ENCODE measurements around the gene FAM83G.
"Not testable (repeated sequence)": the region's sequence is repeated elsewhere in the genome, so short reads cannot be mapped to it uniquely, and the experiment has no call there.

Gene FAM83G

DNA sequence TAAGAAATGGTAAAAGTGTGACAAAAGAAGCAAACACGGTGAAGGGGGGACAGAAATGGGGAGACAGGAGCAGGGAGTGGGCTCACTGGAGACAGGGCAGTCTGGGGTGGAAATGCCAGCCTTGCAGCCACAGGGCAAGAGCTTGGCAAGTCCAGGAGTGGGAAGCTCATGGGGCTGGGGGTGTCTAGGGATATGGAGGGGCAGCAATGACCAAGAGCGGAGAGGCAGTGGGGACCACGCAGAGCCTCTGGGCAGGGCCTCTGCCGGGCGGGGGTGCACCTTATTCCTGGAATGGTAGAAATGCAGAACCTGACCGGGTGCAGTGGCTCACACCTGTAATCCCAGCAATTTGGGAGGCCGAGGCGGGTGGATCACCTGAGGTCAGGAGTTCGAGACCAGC is 40.0 kb downstream of the FAM83G start:
- DNase-seq = no peak

DNA sequence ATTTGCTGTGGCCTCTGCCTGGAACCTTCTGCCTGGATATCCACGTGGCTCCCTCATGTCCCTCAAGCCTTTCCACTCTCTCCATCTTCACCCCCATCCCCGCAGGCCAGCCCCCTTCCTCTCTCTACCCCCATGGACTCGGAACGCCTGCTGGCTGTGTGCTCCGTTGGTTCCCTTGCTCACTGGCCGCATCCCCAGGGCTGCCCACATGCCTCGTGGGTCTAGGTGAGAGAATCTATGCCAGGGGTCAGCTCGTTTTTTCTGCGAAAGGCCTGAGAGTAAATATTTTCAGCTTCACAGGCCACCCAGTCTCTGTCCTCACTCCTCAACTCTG is 40.6 kb downstream of the FAM83G start:
- no peak for DNase-seq

DNA sequence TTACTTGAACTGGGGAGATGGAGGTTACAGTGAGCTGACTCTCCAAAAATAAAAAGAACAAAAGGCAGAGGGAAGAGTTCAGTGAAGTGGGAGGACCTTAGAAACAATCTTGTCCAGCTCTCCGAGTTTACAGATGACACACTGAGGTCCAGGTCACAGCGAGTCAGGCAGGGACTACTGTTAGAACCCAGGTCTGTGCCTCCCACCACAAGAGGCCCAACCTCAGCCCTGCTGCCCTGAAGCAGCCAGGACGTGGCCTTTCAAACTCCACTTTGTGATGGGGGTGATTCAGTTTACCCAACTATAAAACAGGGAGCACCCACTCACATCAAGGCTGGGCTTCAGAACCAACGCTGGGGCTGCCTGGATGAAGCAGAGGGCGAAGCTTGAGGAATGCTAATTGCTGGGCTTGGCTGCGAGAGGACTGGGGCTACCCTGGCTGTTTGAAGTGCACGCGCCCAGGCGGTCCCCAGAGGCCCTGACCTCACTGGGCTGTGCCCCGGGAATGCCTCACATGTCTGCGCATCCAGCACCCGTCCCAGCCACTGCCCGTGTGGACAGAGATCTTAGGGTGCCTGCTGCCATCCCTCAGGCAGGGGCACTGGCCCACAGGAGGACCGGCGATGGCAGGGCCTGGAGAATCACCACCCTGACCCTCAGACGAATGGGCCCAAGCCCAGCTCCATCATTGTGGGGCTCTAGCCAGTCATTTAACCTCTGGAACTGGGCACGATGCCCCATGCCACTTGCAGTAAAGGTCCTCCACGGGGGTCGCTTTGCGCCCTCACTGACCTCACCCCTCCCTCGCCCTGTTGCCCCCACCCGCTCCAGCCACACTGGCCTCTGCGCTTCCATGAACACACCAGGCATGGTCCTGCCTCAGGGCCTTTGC is 41.2 kb downstream of the FAM83G start:
- no peak for DNase-seq

DNA sequence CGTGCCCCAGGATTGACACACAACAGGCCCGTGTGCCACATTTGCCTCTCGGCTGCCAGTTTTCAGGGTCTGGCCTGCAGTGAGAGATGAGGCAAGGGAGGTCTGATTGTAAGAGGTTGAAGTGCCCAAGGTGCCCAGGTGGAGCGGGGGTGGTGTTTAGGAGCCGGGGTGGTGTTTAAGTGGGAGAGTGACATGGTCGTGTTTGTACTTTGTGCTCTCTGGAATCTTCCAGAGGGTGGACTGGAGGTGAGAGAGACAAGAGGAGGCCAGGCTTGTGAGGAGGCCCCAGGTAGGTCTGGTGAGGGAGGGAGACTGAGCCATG is 42.1 kb downstream of the FAM83G start:
- no peak for DNase-seq

DNA sequence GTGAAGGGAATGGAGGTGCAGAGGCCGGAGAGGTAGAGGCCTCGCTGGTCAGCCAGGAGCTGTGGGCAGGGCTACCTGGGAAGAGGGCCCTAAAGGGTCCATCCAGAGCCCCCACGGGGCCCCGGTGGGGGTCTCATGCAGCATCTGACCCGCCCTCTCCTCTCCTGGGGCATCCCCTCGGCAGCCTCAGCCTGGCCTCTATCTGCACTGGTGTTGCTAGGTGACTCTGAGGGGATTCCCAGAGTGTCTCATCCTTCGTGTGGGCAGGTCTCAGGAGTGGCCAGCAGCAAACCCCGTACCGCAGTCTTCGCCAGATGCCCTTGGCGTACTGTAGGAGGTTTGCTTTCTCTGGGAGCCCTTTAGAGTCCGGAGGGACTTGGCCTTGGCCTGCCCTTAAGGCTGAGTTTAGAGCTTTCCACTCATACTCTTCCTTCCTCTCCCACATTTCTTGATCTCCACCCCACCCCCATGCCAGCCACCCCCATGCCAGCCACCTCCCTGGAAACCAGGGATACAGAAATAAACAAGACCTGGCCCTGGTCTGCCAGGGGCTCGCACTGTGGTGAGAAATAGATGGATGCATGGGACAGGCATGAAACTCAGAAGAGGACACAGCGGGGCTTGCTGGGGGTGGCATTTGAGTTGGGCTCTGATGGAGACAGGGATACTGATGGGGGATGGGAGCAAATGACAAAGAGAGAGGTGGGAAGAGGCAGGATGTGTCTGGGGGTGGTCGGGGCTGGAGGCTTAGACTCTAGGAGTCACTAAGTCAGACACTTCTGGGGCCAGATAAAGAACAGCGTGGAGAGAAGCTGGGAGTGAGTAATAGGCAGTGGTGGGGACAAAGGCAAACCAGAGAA is 42.7 kb downstream of the FAM83G start:
- DNase-seq = no peak

DNA sequence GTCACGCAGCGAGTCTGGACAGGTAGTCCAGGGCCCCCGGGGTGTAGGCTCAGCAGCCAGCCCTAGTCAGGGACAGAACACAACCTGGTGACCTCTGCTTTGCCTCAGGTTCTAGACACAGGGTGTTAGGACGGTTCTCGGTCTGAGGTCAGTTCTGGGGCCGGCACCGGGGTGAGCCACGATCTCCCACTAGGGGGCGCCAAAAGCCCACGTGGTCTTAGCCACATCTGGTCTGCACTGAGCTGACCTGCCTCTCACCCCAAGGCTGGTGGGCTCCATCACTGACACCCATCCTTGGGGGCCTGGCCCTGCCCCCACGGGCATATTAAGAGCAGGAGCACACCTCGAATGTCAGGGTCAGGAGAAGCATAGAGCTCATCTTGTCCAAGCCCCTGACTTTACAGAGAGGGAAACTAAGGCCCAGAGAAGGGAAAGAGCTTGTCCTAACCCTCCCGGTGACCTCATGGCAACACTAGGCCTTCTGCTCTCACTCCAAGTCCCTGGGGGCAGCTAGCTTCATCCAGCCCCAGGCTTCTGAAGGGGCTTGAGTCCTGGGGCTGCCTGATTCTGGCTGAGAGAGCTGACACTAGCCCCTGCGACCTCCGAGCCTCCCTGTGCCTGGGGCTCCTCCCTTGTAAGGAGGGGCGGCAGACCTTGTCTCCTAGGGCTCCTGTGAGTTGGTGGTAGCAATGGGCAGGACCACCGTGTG is 43.6 kb downstream of the FAM83G start:
- peak; percentile 37 for DNase-seq

DNA sequence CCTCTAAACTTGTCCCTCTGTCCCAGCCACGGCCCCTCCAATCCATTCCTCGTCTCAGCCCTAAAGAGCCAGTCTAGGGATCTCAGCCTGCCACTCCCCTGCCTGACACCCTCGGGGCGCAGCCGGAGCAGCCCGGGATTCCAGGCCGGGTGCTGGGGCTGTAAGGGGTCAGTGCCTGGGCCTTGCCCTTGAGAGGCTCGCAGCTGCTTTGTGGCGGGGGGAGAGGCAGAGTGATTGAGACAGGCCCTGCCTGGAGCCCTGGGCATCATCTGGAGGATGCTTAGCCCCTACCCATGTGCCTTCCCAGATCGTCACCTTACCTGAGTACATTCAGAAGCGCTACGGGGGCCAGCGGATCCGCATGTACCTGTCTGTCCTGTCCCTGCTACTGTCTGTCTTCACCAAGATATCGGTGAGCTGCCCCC is 44.3 kb downstream of the FAM83G start:
- no peak for DNase-seq

DNA sequence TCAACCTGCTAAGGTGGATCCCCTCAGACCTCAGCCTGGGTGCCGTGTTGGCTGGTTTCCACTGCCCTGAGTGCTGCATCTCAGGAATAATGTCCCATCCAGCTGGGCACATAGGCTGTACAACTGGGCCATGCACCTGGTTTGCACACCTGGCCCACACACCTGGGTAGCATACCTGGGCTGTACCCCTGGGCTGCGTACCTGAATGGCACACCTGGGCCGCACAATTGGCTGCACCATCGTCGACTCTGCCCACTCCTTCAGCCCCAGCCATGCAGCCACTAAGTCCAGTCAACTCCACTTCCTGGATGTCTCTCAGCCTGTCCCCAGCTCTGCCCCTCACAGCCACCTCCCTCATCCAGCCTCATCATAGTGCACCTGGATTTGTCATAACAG is 44.7 kb downstream of the FAM83G start:
- no peak for DNase-seq

DNA sequence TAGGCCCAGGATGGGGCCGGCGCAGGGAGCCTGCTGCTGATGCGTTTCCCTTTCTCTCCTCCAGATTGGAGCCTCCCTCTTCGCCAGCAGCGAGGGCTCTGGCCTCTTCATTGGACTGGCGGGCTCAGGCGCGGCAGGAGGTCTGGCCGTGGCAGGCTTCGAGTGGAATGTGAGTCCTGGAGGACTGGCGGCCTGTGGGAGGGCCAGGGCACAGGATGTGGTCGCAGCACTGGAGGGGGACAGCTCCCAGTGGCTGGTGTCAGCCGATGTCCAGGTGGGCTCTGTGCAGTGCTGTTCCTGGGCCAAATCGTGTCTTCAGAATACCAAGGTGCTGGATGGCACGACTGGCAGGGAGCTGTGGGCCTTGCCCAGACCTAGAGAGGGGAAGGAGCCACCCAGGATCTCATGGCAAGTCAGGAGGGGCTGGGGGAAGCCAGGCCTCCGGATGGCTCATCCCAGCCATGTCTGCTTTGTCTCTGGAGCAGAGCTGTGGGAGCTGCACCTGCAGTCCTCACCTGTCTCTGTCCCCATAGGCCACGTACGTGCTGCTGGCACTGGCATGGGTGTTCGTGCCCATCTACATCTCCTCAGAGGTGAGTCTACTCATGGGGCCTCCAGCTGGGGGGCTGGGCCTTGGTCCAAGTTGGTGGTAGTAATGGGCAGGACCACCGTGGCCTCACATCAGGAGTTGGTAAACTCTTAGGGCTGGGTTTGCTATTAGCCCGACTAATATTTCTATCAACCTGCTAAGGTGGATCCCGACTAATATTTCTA is 45.3 kb downstream of the FAM83G start:
- no peak for DNase-seq

DNA sequence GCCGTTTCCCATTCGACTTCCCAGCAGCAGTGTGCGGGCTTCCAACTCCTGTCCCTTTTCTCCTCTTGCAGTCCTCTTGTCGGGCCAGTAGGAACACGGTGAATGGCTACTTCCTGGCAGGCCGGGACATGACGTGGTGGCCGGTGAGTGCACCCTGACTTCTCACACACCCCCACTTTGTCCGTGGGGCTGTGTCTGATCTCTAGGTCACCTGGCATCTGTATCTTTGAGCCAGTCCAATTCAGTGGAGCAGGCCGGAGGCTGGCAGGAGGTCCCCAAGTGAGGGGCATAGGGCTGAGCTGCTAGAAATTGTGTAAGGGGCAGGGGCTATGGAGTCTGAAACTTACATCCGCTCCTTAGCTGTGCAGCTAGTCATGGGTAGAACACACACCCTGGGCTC is 46.0 kb downstream of the FAM83G start:
- no peak for DNase-seq

DNA sequence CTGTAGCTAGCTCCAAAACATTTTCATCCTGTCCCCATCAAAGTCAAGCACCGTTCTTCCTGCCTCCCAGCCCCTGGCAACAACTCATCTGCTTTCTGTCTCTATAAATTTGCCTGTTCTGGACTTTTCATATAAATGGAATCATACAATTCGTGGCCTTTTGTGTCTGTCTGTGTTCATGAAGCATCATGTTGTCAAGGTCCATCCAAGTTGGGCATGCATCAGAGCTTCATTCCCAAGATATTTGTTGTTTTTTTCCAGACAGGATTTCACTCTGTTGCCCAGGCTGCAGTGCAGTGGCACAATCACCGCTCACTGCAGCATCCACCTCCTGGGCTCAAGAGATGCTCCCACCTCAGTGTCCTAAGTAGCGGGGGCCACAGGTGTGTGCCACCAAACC is 46.7 kb downstream of the FAM83G start:
- DNase-seq = no peak

DNA sequence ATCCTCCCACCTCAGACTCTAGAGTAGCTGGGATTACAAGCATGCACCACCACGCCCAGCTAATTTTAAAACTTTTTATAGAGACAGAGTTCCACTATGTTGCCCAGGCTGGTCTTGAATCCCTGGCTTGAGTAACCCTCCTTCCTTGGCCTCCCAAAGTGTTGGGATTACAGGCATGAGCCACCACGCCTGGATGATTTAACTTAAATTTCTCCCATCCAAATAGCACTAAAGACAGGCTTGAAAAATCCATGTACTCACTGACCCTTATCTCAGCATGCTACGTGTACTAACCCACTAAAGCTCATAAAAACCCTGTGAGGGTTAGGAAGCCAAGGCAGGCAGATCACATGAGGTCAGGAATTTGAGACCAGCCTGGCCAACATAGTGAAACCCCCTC is 48.0 kb downstream of the FAM83G start:
- DNase-seq = no peak

DNA sequence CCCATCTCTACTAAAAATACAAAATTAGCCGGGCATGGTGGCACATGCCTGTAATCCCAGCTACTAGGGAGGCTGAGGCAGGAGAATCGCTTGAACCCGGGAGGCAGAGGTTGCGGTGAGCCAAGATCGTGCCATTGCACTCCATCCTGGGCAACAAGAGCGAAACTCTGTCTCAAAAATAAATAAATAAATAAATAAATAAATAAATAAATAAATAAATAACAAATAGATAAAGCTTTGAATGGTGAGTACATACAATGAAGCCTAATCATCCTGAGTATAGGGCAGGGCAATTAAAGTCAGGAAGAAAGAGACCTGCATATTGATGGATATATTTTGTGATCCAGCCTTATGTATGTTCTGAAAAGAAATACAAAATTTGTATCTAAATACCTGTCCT is 48.5 kb downstream of the FAM83G start:
- DNase-seq = not testable (repeated sequence)

DNA sequence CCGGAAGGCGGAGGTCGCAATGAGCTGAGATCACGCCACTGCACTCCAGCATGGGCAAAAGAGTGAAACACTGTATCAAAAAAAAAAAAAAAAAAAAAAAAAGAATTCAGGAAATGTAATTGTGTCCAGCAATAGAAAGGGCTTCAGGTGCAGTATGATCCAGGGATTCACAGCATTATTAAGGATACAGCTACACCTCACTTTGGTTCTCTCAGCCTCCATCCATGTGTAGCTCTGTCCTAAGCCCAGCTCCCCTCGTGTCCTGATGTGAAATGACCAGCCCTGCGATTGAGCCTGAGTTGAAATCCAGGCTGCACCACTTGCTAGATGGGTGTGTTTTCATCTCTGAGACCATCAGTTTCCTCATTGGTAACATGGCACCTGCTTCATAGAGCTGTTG is 49.6 kb downstream of the FAM83G start:
- DNase-seq = no peak

DNA sequence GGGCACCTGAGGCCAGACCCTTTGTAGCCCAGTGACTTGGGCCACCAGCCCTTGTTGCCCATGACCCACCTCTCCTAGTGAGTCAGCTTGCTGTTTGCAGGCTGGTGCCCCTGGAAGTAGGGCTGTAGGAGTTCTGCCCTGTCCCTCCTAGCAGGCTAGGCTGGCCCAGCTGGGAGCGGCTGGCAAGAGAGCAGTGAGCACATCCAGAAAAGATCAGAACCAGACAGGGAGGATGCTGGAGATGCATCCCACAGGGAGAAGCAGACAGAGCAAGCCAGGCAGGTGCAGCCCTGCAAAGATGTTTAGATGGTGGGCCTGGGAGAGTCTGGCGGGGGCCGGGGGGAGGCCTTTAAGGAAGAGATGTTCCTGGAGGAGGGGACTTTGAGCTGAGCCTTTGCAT is 50.2 kb downstream of the FAM83G start:
- DNase-seq = no peak

DNA sequence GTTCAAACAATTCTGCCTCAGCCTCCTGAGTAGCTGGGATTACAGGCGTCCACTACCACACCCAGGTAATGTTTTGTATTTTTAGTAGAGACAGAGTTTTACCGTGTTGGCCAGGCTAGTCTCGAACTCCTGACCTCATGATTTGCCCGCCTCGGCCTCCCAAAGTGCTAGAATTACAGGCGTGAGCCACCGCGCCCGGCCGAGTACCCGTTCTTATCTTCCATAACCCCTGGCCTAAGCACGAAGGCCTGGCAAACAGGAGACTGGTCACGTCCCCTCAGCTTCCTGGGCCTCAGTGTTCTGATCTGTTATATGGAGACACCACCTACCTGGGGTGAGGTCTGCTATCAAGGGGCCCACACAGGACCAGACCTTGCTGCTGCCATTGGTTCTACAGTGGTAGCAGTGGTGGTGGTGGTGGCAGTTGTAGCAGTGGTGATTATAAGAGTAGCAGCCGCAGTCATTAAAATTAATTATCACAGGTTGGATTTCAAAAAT is 51.3 kb downstream of the FAM83G start:
- DNase-seq = no peak

DNA sequence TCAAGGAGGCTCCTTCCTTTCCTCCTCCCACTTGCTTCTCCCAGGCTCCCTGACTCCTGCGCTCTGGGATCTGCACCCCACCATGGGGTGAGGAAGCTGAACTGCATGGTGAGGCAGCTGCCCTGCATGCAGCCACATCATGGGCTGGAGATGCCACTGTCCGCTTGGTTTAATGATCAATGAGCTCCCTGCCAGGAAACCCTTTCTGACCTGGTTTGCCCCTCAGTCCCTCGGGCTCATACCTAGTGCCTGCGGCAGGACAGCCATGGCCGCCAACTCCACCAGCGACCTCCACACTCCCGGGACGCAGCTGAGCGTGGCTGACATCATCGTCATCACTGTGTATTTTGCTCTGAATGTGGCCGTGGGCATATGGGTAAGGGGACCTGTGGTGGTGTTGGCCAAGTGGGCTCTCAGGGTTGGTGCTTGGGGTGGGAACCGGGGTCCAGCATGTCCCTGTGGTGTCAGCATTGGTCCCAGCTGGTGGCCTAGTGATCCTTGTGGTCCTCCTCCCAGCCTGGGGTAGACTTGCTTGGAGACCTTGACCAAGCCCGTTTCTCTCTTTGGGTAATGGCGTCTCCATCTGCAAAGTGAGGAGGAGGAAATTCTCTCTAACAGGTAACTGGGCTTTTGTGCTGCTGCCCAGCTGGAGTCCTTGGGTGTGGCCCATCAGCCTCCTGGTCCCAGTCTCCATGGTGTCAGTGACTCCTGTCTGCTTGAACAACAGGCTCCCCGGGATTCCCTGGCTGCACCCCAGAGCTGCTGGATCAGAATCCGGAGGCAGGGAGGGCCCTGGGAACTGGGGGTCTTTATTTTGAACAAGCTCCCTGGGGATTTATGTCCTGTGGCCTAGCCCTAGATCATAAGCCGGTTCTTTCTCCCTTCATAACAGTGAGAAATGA is 52.4 kb downstream of the FAM83G start, which contains the start of gene SLC5A10:
TSS of gene SLC5A10 (plus strand) at position 225 of the 902 bp plus-strand sequence. CDS start at position 266, 41 bp downstream.
- DNase-seq = no peak

DNA sequence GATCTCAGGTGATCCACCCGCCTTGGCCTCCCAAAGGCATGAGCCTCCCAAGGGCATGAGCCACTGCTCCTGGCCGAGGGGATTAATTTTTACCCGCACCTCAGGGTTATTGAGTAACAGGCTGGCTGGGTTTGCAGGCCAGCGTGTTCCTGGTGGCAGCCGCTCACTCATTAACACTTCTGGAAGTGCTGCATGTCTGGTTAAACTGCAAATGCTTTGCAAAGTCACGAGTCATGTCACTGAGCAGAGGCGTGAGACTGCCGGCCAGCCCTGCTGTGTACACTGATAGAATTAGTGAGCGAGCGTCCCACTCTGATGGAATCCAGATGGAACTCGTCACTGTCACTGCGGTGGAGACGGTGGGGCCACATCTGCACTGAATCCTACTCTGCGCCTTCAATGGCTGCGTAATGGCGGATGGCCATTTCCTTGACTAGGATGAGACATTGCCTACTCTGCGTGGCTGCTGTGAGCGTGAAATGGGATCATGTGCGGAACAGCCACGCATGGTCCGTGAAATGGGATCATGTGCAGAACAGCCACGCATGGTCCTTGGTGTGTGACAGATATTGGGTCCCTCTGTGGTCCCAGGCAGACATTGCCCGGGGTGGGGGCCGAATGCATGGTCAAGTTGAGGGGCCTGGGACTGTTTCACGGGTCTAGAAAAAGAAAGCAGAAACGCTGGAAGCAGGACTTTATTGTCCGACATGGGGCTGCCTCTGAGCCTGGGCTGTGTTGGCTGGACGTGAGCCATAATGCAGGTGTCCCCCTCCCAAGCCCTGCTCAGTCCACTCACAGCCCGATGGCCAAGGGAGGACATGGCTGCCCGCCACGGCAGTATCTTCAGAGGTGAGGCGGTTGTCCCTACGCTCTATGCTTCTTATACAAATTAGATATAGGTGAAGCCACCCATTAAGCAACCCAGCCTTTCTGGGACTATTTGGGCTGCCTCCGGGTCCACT is 53.3 kb downstream of the FAM83G start:
- DNase-seq = no peak

DNA sequence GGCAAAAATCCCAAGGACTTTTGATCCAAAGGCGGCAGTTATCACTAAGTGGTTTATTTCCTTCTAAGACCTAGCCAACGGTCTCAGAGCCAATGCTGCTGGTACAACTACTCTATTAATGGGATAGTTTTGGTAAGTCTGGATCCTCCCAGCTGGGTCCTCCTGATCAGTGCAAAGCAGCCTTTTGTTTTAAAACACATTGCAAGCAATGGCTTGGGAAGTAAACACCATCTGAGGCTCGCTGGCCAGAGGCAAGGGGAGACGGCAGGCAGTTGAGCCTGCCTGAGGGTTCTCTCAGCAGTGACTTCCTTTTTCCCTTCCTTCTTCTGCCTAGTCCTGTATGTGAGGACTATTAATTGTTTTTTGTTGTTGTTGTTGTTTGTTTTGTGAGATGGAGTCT is 54.2 kb downstream of the FAM83G start:
- no peak for DNase-seq

DNA sequence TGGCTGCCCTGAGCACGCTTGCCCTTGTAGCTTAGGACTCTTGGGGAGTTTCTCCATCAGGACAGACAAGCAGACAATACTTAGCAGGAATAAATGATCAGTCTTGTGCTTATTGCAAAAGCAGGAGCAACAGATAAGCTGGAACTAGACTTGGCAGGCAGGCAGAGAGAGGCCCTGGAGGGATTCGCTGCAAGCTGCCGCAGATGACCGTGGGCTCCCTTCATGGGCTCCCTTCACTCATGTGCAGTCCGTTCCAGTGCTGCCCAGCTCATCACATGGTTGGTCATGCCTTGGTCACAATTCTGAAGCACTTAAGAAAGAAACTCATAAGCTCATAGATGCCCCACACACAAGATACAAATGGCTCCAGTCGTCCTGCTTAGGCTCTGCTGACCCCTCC is 55.0 kb downstream of the FAM83G start:
- DNase-seq = no peak
